Colonic mucosa (tissue), 4 donors: ENCODE measurements around the gene R3HDM2. TPM values are rescaled to one million over a fixed set of nuclear protein-coding genes. Genes with fewer than 3 reads are reported as not detected.
"Not testable (repeated sequence)": the region's sequence is repeated elsewhere in the genome, so short reads cannot be mapped to it uniquely, and the experiment has no call there.

Source experiments
- DNase-seq: peaks from one replicate; pipeline ENCODE4 v3.0.0-alpha.2; 2020
- H3K27ac ChIP-seq: fragments of 200-600 bp; one replicate; pipeline ENCODE4 v1.8.0; 2021
- H3K27me3 ChIP-seq: fragments of 200-600 bp; one replicate; pipeline ENCODE4 v1.8.0; 2021
- H3K36me3 ChIP-seq: fragments of 200-600 bp; one replicate; pipeline ENCODE4 v1.8.0; 2021
- H3K4me1 ChIP-seq: fragments of 200-600 bp; one replicate; pipeline ENCODE4 v1.8.0; 2021; ENCODE audit warnings: mild to moderate bottlenecking
- H3K4me3 ChIP-seq: fragments of 200-600 bp; one replicate; pipeline ENCODE4 v1.8.0; 2021
- H3K9ac ChIP-seq, 2 donors: one replicate each; pipeline ENCODE4 v1.7.0; 2013; ENCODE audit warnings: control low read depth in 2 of 2, low read depth in 2 of 2, low read length in 2 of 2
- H3K9me3 ChIP-seq: fragments of 200-600 bp; one replicate; pipeline ENCODE4 v1.8.0; 2021
- intact Hi-C: fragments of 100-400 bp; cut with DNase I; formaldehyde crosslinking; loops from one replicate; pipeline ENCODE4 v1.14.1; 2022
- total RNA-seq, 2 donors: library from RNA; stranded (reverse); fragmentation: NEBNext Ultra II Directional in 1 of 2; extraction: Animal tissue kit (Norgen Biotek cat#: 25700) in 1 of 2; gene quantifications; one replicate each; pipeline ENCODE4 v1.2.1, GENCODE V29; 2021
- TF ChIP-seq, protein P1 (sequence below): fragments of 200-600 bp; IDR thresholded peaks from one replicate; pipeline ENCODE4 v1.8.0; 2022; ENCODE audit warnings: antibody characterized with exemption, mild to moderate bottlenecking
- donor health status: healthy.
- donor health status: DM: no; HTN: no; CAD: no.
- donor health status: DM: no; HTN: no; CAD: no.

The R3HDM2 gene
- total RNA-seq, 2 donors from 2014 or later: 41.0 to 60.4 TPM

GRCh38 chr12:57410534-57410933 is 20.3 kb downstream of the R3HDM2 start:
- Histone ChIP-seq H3K9ac (no peak overlapping the region), H3K4me1 (no peaks in the 10 kb centered on the region), H3K9me3 (no peaks in the 10 kb centered on the region), H3K27me3 (no peaks in the 10 kb centered on the region), H3K4me3 (no peak overlapping the region), H3K36me3 (no peaks in the 10 kb centered on the region), H3K27ac (no peak overlapping the region)
- intact Hi-C loops: no loop called here
- DNase-seq: no peak
- TF ChIP-seq, protein P1, sequence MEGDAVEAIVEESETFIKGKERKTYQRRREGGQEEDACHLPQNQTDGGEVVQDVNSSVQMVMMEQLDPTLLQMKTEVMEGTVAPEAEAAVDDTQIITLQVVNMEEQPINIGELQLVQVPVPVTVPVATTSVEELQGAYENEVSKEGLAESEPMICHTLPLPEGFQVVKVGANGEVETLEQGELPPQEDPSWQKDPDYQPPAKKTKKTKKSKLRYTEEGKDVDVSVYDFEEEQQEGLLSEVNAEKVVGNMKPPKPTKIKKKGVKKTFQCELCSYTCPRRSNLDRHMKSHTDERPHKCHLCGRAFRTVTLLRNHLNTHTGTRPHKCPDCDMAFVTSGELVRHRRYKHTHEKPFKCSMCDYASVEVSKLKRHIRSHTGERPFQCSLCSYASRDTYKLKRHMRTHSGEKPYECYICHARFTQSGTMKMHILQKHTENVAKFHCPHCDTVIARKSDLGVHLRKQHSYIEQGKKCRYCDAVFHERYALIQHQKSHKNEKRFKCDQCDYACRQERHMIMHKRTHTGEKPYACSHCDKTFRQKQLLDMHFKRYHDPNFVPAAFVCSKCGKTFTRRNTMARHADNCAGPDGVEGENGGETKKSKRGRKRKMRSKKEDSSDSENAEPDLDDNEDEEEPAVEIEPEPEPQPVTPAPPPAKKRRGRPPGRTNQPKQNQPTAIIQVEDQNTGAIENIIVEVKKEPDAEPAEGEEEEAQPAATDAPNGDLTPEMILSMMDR: no peak

GRCh38 chr12:57404966-57405640 is 25.7 kb downstream of the R3HDM2 start:
- intact Hi-C loops: no loop called here
- Histone ChIP-seq H3K9ac (no peak overlapping the region), H3K27me3 (no peaks in the 10 kb centered on the region), H3K27ac (no peak overlapping the region), H3K36me3 (no peaks in the 10 kb centered on the region), H3K9me3 (no peaks in the 10 kb centered on the region), H3K4me3 (no peak overlapping the region), H3K4me1 (no peaks in the 10 kb centered on the region)
- no peak for DNase-seq
- TF ChIP-seq, protein P1: no peak

DNA sequence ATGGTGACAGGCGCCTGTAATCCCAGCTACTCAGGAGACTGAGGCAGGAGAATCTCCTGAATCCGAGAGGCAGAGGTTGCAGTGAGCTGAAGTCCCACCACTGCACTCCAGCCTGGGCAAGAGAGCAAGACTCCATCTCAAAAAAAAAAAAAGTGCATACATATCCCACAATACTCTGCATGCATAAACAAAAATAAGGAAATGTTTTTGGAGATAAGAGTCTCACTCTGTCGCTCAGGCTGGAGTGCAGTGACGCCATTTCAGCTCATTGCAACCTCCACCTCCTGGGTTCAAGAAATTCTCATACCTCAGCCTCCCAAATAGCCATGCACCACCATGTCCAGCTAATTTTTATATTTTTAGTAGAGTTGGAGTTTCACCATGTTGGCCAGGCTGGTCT is 28.7 kb downstream of the R3HDM2 start:
- H3K9me3 ChIP-seq, H3K4me1 ChIP-seq, intact Hi-C loops, DNase-seq, H3K27me3 ChIP-seq, H3K36me3 ChIP-seq, H3K27ac ChIP-seq, H3K4me3 ChIP-seq, H3K9ac ChIP-seq: not testable (repeated sequence)

GRCh38 chr12:57401165-57401564 is 29.7 kb downstream of the R3HDM2 start:
- Histone ChIP-seq H3K9ac (no peak overlapping the region), H3K36me3 (no peaks in the 10 kb centered on the region), H3K27ac (no peak overlapping the region), H3K9me3 (no peaks in the 10 kb centered on the region), H3K27me3 (no peaks in the 10 kb centered on the region), H3K4me1 (no peaks in the 10 kb centered on the region), H3K4me3 (no peak overlapping the region)
- intact Hi-C loops: no loop called here
- TF ChIP-seq, protein P1: no peak
- DNase-seq: no peak

- H3K4me1 ChIP-seq, H3K4me3 ChIP-seq, H3K9me3 ChIP-seq, H3K9ac ChIP-seq, H3K27me3 ChIP-seq, H3K36me3 ChIP-seq, H3K27ac ChIP-seq, DNase-seq, intact Hi-C loops: not testable (repeated sequence)
These were observed 31.0 kb downstream of the R3HDM2 start for GRCh38 chr12:57399718-57400463.

GRCh38 chr12:57397441-57397840 is 33.4 kb downstream of the R3HDM2 start:
- DNase-seq: no peak
- TF ChIP-seq, protein P1: no peak
- Histone ChIP-seq H3K36me3 (no peaks in the 10 kb centered on the region), H3K9me3 (no peaks in the 10 kb centered on the region), H3K4me3 (no peak overlapping the region), H3K4me1 (no peaks in the 10 kb centered on the region), H3K27me3 (no peaks in the 10 kb centered on the region), H3K27ac (no peak overlapping the region), H3K9ac (no peak overlapping the region)
- intact Hi-C loops: no loop called here
